Measurements from ENCODE around the gene NMNAT3. TPM values are rescaled to one million over a fixed set of nuclear protein-coding genes. Genes with fewer than 3 reads are reported as not detected.

The NMNAT3 gene
- total RNA-seq, 2 donors from 2014 or later: 4.5 to 4.6 TPM

GRCh38 chr3:139577909-139578308, 99.9 kb downstream of the NMNAT3 start:
- DNase-seq: no peak
- intact Hi-C loops (cut with DNase I): no loop called here
- Histone ChIP-seq H3K4me1 (no peaks in the 10 kb centered on the region), H3K27me3 (no peaks in the 10 kb centered on the region), H3K9ac (ENCODE audit: low read depth in 2 of 2, low read length in 2 of 2) (no peak overlapping the region), H3K36me3 (no peaks in the 10 kb centered on the region), H3K9me3 (no peaks in the 10 kb centered on the region), H3K27ac (no peak overlapping the region), H3K4me3 (no peak overlapping the region)
- TF ChIP-seq, protein P1, sequence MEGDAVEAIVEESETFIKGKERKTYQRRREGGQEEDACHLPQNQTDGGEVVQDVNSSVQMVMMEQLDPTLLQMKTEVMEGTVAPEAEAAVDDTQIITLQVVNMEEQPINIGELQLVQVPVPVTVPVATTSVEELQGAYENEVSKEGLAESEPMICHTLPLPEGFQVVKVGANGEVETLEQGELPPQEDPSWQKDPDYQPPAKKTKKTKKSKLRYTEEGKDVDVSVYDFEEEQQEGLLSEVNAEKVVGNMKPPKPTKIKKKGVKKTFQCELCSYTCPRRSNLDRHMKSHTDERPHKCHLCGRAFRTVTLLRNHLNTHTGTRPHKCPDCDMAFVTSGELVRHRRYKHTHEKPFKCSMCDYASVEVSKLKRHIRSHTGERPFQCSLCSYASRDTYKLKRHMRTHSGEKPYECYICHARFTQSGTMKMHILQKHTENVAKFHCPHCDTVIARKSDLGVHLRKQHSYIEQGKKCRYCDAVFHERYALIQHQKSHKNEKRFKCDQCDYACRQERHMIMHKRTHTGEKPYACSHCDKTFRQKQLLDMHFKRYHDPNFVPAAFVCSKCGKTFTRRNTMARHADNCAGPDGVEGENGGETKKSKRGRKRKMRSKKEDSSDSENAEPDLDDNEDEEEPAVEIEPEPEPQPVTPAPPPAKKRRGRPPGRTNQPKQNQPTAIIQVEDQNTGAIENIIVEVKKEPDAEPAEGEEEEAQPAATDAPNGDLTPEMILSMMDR (IDR thresholded peaks at IDR 0.05): no peak

DNA sequence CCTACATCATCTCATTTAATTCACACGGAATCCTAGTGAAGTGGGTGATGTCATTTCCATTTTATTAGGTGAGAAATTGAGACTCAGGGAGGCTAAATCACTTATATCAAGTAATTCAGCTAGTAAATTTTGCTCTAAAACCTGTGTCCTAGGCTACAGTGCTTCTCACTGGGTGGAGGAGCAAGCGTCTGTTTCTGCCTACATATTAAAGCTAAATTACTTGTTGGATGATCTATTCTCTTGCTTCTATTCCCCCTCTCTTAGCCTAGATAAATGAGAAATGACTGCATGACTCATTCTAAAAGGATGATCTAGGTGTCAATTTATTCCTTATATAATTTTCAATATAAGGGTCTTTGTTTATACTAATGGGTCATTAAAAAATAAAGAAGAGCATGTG, 100.4 kb downstream of the NMNAT3 start:
- H3K4me1 ChIP-seq: no peaks in the 10 kb centered on the region
- intact Hi-C loops (cut with DNase I): no loop called here
- H3K9ac ChIP-seq (ENCODE audit: low read depth in 2 of 2, low read length in 2 of 2): no peak overlapping the region
- no peak for DNase-seq
- H3K9me3 ChIP-seq: no peaks in the 10 kb centered on the region
- H3K36me3 ChIP-seq: no peaks in the 10 kb centered on the region
- TF ChIP-seq, protein P1 (IDR thresholded peaks at IDR 0.05): no peak
- H3K4me3 ChIP-seq: no peak overlapping the region
- no peak overlapping the region for H3K27ac ChIP-seq
- H3K27me3 ChIP-seq: no peaks in the 10 kb centered on the region

DNA sequence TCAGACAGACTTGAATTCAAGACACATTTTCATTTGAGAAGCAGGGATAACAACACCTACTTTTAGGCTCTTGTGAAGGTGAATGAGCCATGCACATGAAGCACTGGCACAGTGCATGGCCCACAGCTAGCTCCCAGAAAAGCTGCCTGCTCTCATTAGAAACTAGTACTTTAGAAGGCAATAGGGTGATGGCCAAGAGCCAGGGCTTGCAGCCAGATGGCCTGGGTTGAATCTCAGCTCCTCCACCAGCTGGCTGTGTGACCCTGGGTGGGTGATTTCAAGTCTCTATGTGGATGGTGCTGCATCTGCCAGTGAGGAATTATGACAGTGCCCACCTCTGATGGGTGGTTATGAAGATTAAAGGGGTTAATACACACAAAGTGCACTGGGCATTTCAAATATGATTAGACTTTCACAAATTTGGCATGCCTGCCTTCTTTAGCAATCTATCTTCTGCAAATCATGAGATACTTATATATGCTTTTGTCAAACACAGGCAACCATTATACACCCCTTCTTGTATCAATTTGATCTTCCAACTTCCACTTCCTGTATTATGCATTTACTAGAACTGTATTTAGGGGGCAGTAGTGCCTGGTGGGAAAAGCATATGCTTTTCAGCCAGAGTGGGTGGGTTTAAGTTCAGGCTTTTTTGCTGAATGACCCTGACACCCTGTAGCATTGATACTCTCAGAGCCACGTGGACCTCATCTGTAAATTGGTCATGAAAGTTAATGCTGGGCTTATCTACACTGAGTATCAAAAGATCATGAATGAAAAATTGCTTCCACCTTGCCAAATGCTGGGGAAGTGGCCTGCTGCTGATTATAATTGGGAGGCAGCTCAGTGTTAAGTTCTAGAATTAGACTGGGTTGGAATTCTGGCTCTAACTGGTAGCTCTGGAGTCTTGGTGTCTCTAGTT, 103.5 kb downstream of the NMNAT3 start:
- H3K9ac ChIP-seq (ENCODE audit: low read depth in 2 of 2, low read length in 2 of 2): no peak overlapping the region
- H3K9me3 ChIP-seq: no peaks in the 10 kb centered on the region
- intact Hi-C loops (cut with DNase I): no loop called here
- no peak overlapping the region for H3K4me3 ChIP-seq
- H3K36me3 ChIP-seq: no peaks in the 10 kb centered on the region
- DNase-seq: peak; percentile 30
- H3K4me1 ChIP-seq: no peaks in the 10 kb centered on the region
- TF ChIP-seq, protein P1 (IDR thresholded peaks at IDR 0.05): no peak
- H3K27ac ChIP-seq: no peak overlapping the region
- no peaks in the 10 kb centered on the region for H3K27me3 ChIP-seq

- intact Hi-C loops (cut with DNase I): no loop called here
- H3K27me3 ChIP-seq: no peaks in the 10 kb centered on the region
- DNase-seq: no peak
- H3K4me3 ChIP-seq: no peak overlapping the region
- no peaks in the 10 kb centered on the region for H3K36me3 ChIP-seq
- no peak overlapping the region for H3K27ac ChIP-seq
- no peak overlapping the region for H3K9ac ChIP-seq (ENCODE audit: low read depth in 2 of 2, low read length in 2 of 2)
- no peaks in the 10 kb centered on the region for H3K9me3 ChIP-seq
- H3K4me1 ChIP-seq: no peaks in the 10 kb centered on the region
- TF ChIP-seq, protein P1 (IDR thresholded peaks at IDR 0.05): no peak
Observed at GRCh38 chr3:139572847-139573672, 104.7 kb downstream of the NMNAT3 start.

DNA sequence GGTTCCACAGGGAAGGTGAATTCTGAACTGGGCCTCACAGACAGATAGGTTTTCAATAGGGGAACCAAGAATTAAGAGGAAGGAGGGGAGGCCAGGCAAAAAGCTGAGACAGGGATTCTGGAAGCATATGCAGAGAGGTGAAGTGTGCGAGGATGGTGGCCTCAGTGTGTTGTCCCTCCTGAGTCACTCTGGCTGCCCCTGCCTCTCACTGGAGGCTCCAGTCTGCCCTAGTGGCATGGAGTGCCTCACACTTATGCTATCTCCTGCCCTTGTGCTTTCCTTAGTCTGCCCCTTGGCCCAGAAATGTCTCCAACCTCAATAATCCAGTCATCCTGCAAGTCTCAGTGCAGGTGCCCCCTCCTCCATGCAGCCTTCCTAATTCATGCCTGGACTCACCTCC, 106.1 kb downstream of the NMNAT3 start:
- no peaks in the 10 kb centered on the region for H3K36me3 ChIP-seq
- no peaks in the 10 kb centered on the region for H3K9me3 ChIP-seq
- intact Hi-C loops (cut with DNase I): no loop called here
- H3K9ac ChIP-seq (ENCODE audit: low read depth in 2 of 2, low read length in 2 of 2): no peak overlapping the region
- H3K27ac ChIP-seq: no peak overlapping the region
- no peak overlapping the region for H3K4me3 ChIP-seq
- TF ChIP-seq, protein P1 (IDR thresholded peaks at IDR 0.05): no peak
- no peaks in the 10 kb centered on the region for H3K4me1 ChIP-seq
- no peak for DNase-seq
- H3K27me3 ChIP-seq: no peaks in the 10 kb centered on the region

All from colonic mucosa (tissue), 4 donors.